HepG2 (cell line): ENCODE measurements around the gene OR1S1. TPM values are rescaled to one million over a fixed set of nuclear protein-coding genes. Genes with fewer than 3 reads are reported as not detected.

ENCODE experiments used
- ATAC-seq: fragments of 200-7000 bp; cut with Tn5 transposase; 3 replicates; pipeline ENCODE4 v1.9.1; 2020; ENCODE audit warnings: mild to moderate bottlenecking, moderate library complexity
- BruUV-seq: library from RNA; stranded (reverse); fragments of 400-500 nt; replicated peaks from 2 replicates; lab custom pipeline; 2021; lab: Mats Ljungman, UMichigan
- CTCF ChIA-PET: fragments of 300-600 bp; formaldehyde crosslinking; extraction: SDS; loops from one replicate; lab custom pipeline; 2021; ENCODE audit warnings: low total read pairs, inconsistent platforms, low intra/inter-chr PET ratio; lab: Yijun Ruan, JAX
- POLR2A ChIA-PET: fragments of 350-600 bp; sonication (Branson Sonifier 250); formaldehyde crosslinking; loops from one replicate; lab custom pipeline; 2020; ENCODE audit warnings: antibody characterized with exemption, inconsistent platforms; lab: Yijun Ruan, JAX
- DNase-seq: peaks from one replicate; pipeline ENCODE4 v3.0.0-alpha.2; 2015; ENCODE audit warnings: low spot score
- FAIRE-seq: peaks from 3 replicates; lab custom pipeline; 2011; peaks lifted over from hg19 to GRCh38; lab: Jason Lieb, UNC
- H2AFZ ChIP-seq: one replicate; pipeline ENCODE4 v1.6.1; 2011; ENCODE audit warnings: low read length, inconsistent platforms
- H3K27ac ChIP-seq: fragments of 300-600 bp; 3 replicates; pipeline ENCODE4 v1.8.0; 2011; ENCODE audit warnings: mixed run types, mild to moderate bottlenecking, mixed read lengths, low read length, inconsistent platforms; ENCODE audit not compliant: insufficient read depth; ENCODE audit errors: extremely low read length
- H3K27me3 ChIP-seq, 2 experiments: fragments of 200-600 bp in 1 of 2; 2 replicates in 1 of 2; 3 replicates in 1 of 2; pipeline versions ENCODE4 v1.6.0 to v1.8.0; 2011; ENCODE audit warnings: low read length in 2 of 2, mild to moderate bottlenecking in 2 of 2, moderate library complexity in 2 of 2, inconsistent platforms in 1 of 2; ENCODE audit not compliant: insufficient read depth in 2 of 2, control insufficient read depth in 1 of 2
- H3K36me3 ChIP-seq, 2 experiments: fragments of 200-600 bp in 1 of 2; replicated peaks in 1 of 2; 2 replicates in 1 of 2; 3 replicates in 1 of 2; pipeline versions ENCODE4 v1.5.1 to v1.8.0; 2011; ENCODE audit warnings: low read length in 2 of 2, inconsistent platforms in 1 of 2; ENCODE audit not compliant: insufficient read depth in 2 of 2, control insufficient read depth in 1 of 2
- H3K4me1 ChIP-seq: 2 replicates; pipeline ENCODE4 v1.5.1; 2012; ENCODE audit warnings: low read length, inconsistent platforms; ENCODE audit not compliant: insufficient read depth
- H3K4me2 ChIP-seq: 2 replicates; pipeline ENCODE4 v1.6.0; 2011; ENCODE audit warnings: low read depth, low read length, inconsistent platforms
- H3K4me3 ChIP-seq, 3 experiments: fragments of 200-600 bp in 1 of 3; sonication (generic), shearing (Covaris generic) in 1 of 3; replicated peaks in 1 of 3; 2 replicates each; pipeline ENCODE4 v1.5.1; 2011 to 2016; ENCODE audit warnings: low read length in 3 of 3, inconsistent platforms in 2 of 3, low read depth in 2 of 3, mild to moderate bottlenecking in 2 of 3, control low read depth in 1 of 3, mixed read lengths in 1 of 3; ENCODE audit not compliant: insufficient read depth in 1 of 3
- H3K79me2 ChIP-seq: one replicate; pipeline ENCODE4 v1.6.1; 2011; ENCODE audit warnings: low read length, inconsistent platforms; ENCODE audit not compliant: insufficient read depth
- H3K9ac ChIP-seq: 2 replicates; pipeline ENCODE4 v1.6.0; 2011; ENCODE audit warnings: mild to moderate bottlenecking, low read depth, low read length, inconsistent platforms; ENCODE audit not compliant: insufficient read depth
- H3K9me3 ChIP-seq: 2 replicates; pipeline ENCODE4 v1.5.1; 2012; ENCODE audit warnings: mild to moderate bottlenecking, low read length
- H4K20me1 ChIP-seq: 2 replicates; pipeline ENCODE4 v1.6.0; 2011; ENCODE audit warnings: inconsistent platforms, mild to moderate bottlenecking, low read length, moderate library complexity; ENCODE audit not compliant: insufficient read depth
- AHDC1 ChIP-seq: sonication (generic); formaldehyde crosslinking; IDR thresholded peaks from 2 replicates; pipeline ENCODE4 v1.5.1; 2020; ENCODE audit warnings: mild to moderate bottlenecking, missing genetic modification reagents, borderline replicate concordance
- WGBS: methylation state at CpG from one replicate; pipeline ENCODE4 v1.1.6; 2017; ENCODE audit warnings: low lambda C conversion rate; 5-methylcytosine and 5-hydroxymethylcytosine counted together
- in situ Hi-C: cut with HindIII; loops from 2 replicates; pipeline ENCODE4 v1.10.0; 2017; ENCODE audit warnings: low pct_unique_long_range_greater_than_20kb; ENCODE audit not compliant: extremely low pct_ligation_motif_present
- intact Hi-C: fragments of 100-400 bp; cut with micrococcal nuclease; formaldehyde crosslinking; loops from one replicate; pipeline ENCODE4 v1.10.0; 2022; ENCODE audit not compliant: unreplicated experiment
- polyA plus RNA-seq, 8 experiments: library from polyadenylated mRNA; depleted of rRNA in 3 of 8; stranded (reverse) in 7 of 8; unstranded in 1 of 8; fragments of >200 nt; fragmentation: Illumina TruSeq in 4 of 8; extraction: Trizol in 4 of 8; gene quantifications; 2 replicates each; pipeline versions ENCODE4 v1.2.1 to v1.2.3, GENCODE V29; 2011 to 2016; ENCODE audit warnings: low read depth in 4 of 8, missing spikeins in 1 of 8, mixed read lengths in 1 of 8; ENCODE audit not compliant: insufficient read depth in 1 of 8
- total RNA-seq, 5 experiments: library from RNA; depleted of rRNA; stranded (reverse); fragments of >200 nt; fragmentation: Illumina TruSeq; extraction: Trizol; gene quantifications; 2 replicates each; pipeline ENCODE4 v1.2.3, GENCODE V29; 2016; ENCODE audit warnings: low read depth in 1 of 5

OR1S1 gene
- total and polyA plus RNA-seq, 2 of the 13 experiments (the other 11 are each of a cell fraction or from before 2014, with no cell fraction given): not detected

- Histone ChIP-seq H2AFZ (no peak overlapping the region), H3K9ac (no peak overlapping the region), H3K4me1 (0 out of 2 replicates have a peak, but pooled peaks cover 6% of the 10 kb centered on the region), H4K20me1 (no peaks in the 10 kb centered on the region), H3K4me3 (no peak overlapping the region), H3K27me3 (no peaks in the 10 kb centered on the region), H3K9me3 (no peaks in the 10 kb centered on the region), H3K4me2 (no peak overlapping the region), H3K27ac (no peak overlapping the region), H3K79me2 (no peaks in the 10 kb centered on the region), H3K36me3 (no peaks in the 10 kb centered on the region)
- ChIA-PET POLR2A (no interaction called here), CTCF (no interaction called here)
- BruUV-seq: no TSS peak
- intact Hi-C loops: no loop called here
- FAIRE-seq (no peak), DNase-seq (no peak), ATAC-seq (no peak)
- TF ChIP-seq AHDC1: no peak
- in situ Hi-C loops: no loop called here
- 76% methylated on average over 32 of the region's 32 CpGs for WGBS
These were observed 15.6 kb downstream of the OR1S1 start for GRCh38 chr11:58227956-58228615.
